Neural progenitor cell (in vitro differentiated cells): ENCODE results near the gene RGS14. TPM values are rescaled to one million over a fixed set of nuclear protein-coding genes. Genes with fewer than 3 reads are reported as not detected.
"Not testable (repeated sequence)": the region's sequence is repeated elsewhere in the genome, so short reads cannot be mapped to it uniquely, and the experiment has no call there.

Source experiments
- DNase-seq: peaks from one replicate; pipeline ENCODE4 v3.0.0-alpha.2; 2016; ENCODE audit warnings: low spot score
- H2AFZ ChIP-seq: fragments of 200-600 bp; sonication (generic); replicated peaks from 2 replicates; pipeline ENCODE4 v1.6.1; 2016; ENCODE audit warnings: antibody characterized with exemption
- H3F3A ChIP-seq: fragments of 200-600 bp; sonication (generic); 2 replicates; pipeline ENCODE4 v1.6.1; 2016; ENCODE audit warnings: antibody characterized with exemption, low read depth
- H3K27ac ChIP-seq: fragments of 200-600 bp; sonication (generic); 2 replicates; pipeline ENCODE4 v1.5.1; 2016; ENCODE audit warnings: mild to moderate bottlenecking
- H3K27me3 ChIP-seq: fragments of 200-600 bp; sonication (generic); 2 replicates; pipeline ENCODE4 v1.6.1; 2016; ENCODE audit warnings: mild to moderate bottlenecking, moderate library complexity
- H3K36me3 ChIP-seq: fragments of 200-600 bp; sonication (generic); 2 replicates; pipeline ENCODE4 v1.5.1; 2016
- H3K4me1 ChIP-seq: fragments of 200-600 bp; sonication (generic); 2 replicates; pipeline ENCODE4 v1.6.1; 2016; ENCODE audit warnings: mixed run types
- H3K4me2 ChIP-seq: fragments of 200-600 bp; sonication (generic); 2 replicates; pipeline ENCODE4 v1.6.1; 2016
- H3K4me3 ChIP-seq: fragments of 200-600 bp; sonication (generic); 2 replicates; pipeline ENCODE4 v1.5.1; 2016
- H3K79me2 ChIP-seq: fragments of 200-600 bp; sonication (generic); 2 replicates; pipeline ENCODE4 v1.6.1; 2016; ENCODE audit warnings: low read depth
- H3K9ac ChIP-seq: fragments of 200-600 bp; sonication (generic); 2 replicates; pipeline ENCODE4 v1.6.1; 2016
- H3K9me3 ChIP-seq: fragments of 200-600 bp; sonication (generic); 2 replicates; pipeline ENCODE4 v1.5.1; 2016; ENCODE audit warnings: low read depth
- H4K20me1 ChIP-seq: fragments of 200-600 bp; sonication (generic); 2 replicates; pipeline ENCODE4 v1.6.1; 2016; ENCODE audit warnings: low read depth
- H3K27ac Mint-ChIP-seq: 3 replicates; pipeline ENCODE4 v1.8.0; 2021; ENCODE audit warnings: mixed read lengths
- H3K27me3 Mint-ChIP-seq: 2 replicates; pipeline ENCODE4 v1.8.0; 2022; ENCODE audit warnings: low read depth, mild to moderate bottlenecking, inconsistent platforms, moderate library complexity, mixed read lengths; ENCODE audit not compliant: insufficient read depth
- H3K36me3 Mint-ChIP-seq: 3 replicates; pipeline ENCODE4 v1.8.0; 2021; ENCODE audit warnings: mixed read lengths
- H3K4me1 Mint-ChIP-seq: 3 replicates; pipeline ENCODE4 v1.8.0; 2021; ENCODE audit warnings: mixed read lengths
- H3K4me3 Mint-ChIP-seq: 3 replicates; pipeline ENCODE4 v1.8.0; 2021; ENCODE audit warnings: mild to moderate bottlenecking, moderate library complexity, mixed read lengths
- H3K9me3 Mint-ChIP-seq: 3 replicates; pipeline ENCODE4 v1.8.0; 2020; ENCODE audit warnings: mixed read lengths
- EZH2 ChIP-seq: fragments of 200-600 bp; sonication (generic); IDR thresholded peaks from 2 replicates; pipeline ENCODE4 v1.6.1; 2017; ENCODE audit warnings: antibody characterized with exemption, mild to moderate bottlenecking, moderate library complexity
- EZH2phosphoT487 ChIP-seq: fragments of 200-600 bp; sonication (generic); IDR thresholded peaks from 2 replicates; pipeline ENCODE4 v1.6.1; 2017; ENCODE audit warnings: antibody characterized with exemption
- total RNA-seq: library from RNA; depleted of rRNA; stranded (reverse); fragments of >200 nt; gene quantifications from 2 replicates; pipeline ENCODE4 v1.2.3, GENCODE V29; 2015; ENCODE audit warnings: low replicate concordance
- TF ChIP-seq, protein P1 (sequence below): fragments of 200-600 bp; sonication (generic); IDR thresholded peaks from 2 replicates; pipeline ENCODE4 v1.5.1; 2017; ENCODE audit warnings: antibody characterized with exemption, mild to moderate bottlenecking

Gene RGS14
- total RNA-seq, 1 donor from 2014 or later: 3.2 TPM

DNA sequence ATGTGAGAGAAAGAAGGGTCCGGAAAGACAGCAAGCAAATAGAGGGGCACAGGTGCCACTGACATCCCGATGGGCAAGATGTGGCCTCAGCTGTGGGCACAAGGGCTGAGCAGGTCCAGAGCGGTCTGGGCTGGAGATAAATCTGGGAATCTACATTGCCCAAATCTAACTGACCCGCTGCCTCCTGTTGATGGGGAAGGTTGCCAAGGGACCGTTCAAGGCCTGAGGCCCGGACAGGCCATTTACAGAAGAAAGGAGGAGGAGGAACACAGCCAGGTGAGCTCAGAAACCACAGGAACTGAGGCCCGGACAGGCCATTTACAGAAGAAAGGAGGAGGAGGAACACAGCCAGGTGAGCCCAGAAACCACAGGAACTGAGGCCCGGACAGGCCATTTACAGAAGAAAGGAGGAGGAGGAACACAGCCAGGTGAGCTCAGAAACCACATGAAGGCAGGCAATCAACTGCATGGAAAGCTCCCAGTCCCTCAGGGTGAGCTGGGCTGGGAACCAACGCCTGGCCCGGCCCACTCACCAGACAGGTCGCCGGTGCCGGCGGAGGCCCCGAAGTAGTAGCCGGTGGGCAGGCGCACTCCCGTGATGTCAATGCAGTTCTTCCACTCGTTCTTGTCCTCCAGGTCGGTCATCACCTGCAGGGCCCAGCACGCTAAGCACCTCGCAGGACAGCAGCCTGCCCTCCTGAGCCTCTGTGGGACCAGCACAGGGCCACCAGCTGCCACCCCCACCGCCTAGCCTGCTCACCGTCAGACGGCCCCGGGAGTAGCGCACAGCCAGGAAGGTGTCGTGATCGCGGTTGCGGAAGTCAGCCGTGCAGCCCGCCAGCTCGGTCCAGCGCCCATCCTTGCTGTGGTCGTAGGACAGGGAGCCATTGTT is 20.9 kb upstream of the RGS14 start:
- H3K4me3 ChIP-seq: no peak overlapping the region
- no peaks in the 10 kb centered on the region for H3F3A ChIP-seq
- H3K27me3 Mint-ChIP-seq: peaks cover 4% of the 10 kb centered on the region
- no peak overlapping the region for H2AFZ ChIP-seq
- TF ChIP-seq EZH2: no peak
- TF ChIP-seq EZH2phosphoT487: no peak
- TF ChIP-seq, protein P1, sequence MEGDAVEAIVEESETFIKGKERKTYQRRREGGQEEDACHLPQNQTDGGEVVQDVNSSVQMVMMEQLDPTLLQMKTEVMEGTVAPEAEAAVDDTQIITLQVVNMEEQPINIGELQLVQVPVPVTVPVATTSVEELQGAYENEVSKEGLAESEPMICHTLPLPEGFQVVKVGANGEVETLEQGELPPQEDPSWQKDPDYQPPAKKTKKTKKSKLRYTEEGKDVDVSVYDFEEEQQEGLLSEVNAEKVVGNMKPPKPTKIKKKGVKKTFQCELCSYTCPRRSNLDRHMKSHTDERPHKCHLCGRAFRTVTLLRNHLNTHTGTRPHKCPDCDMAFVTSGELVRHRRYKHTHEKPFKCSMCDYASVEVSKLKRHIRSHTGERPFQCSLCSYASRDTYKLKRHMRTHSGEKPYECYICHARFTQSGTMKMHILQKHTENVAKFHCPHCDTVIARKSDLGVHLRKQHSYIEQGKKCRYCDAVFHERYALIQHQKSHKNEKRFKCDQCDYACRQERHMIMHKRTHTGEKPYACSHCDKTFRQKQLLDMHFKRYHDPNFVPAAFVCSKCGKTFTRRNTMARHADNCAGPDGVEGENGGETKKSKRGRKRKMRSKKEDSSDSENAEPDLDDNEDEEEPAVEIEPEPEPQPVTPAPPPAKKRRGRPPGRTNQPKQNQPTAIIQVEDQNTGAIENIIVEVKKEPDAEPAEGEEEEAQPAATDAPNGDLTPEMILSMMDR: no peak
- H3K4me1 ChIP-seq: no peaks in the 10 kb centered on the region
- H3K27ac Mint-ChIP-seq: no peak overlapping the region
- H3K27ac ChIP-seq: no peak overlapping the region
- H3K4me3 Mint-ChIP-seq: peak overlapping the region; percentile 58
- H3K4me1 Mint-ChIP-seq: no peaks in the 10 kb centered on the region
- DNase-seq: no peak
- peaks cover 3% of the 10 kb centered on the region for H3K79me2 ChIP-seq
- no peaks in the 10 kb centered on the region for H3K9me3 ChIP-seq
- H3K9me3 Mint-ChIP-seq: no peaks in the 10 kb centered on the region
- no peak overlapping the region for H3K4me2 ChIP-seq
- H4K20me1 ChIP-seq: peaks cover 9% of the 10 kb centered on the region
- no peak overlapping the region for H3K9ac ChIP-seq
- H3K27me3 ChIP-seq: no peaks in the 10 kb centered on the region
- H3K36me3 Mint-ChIP-seq: peaks cover 16% of the 10 kb centered on the region
- H3K36me3 ChIP-seq: no peaks in the 10 kb centered on the region

- Histone ChIP-seq H3K36me3 (no peaks in the 10 kb centered on the region), H3K9me3 (no peaks in the 10 kb centered on the region), H3K4me1 (no peaks in the 10 kb centered on the region), H3K79me2 (peaks cover 19% of the 10 kb centered on the region), H2AFZ (no peak overlapping the region), H3K4me3 (no peak overlapping the region), H3K9ac (no peak overlapping the region), H3K27me3 (no peaks in the 10 kb centered on the region), H3K27ac (no peak overlapping the region), H3F3A (no peaks in the 10 kb centered on the region), H3K4me2 (no peak overlapping the region), H4K20me1 (peaks cover 14% of the 10 kb centered on the region)
- no peaks in the 10 kb centered on the region for H3K4me1 Mint-ChIP-seq
- peaks cover 16% of the 10 kb centered on the region for H3K36me3 Mint-ChIP-seq
- no peak for DNase-seq
- TF ChIP-seq, protein P1: no peak
- TF ChIP-seq EZH2phosphoT487 (no peak), EZH2 (no peak)
- H3K27me3 Mint-ChIP-seq: peaks cover 4% of the 10 kb centered on the region
- no peak overlapping the region for H3K27ac Mint-ChIP-seq
- no peak overlapping the region for H3K4me3 Mint-ChIP-seq
- no peaks in the 10 kb centered on the region for H3K9me3 Mint-ChIP-seq
Observed at GRCh38 chr5:177338251-177339106, 19.2 kb upstream of the RGS14 start.

DNA sequence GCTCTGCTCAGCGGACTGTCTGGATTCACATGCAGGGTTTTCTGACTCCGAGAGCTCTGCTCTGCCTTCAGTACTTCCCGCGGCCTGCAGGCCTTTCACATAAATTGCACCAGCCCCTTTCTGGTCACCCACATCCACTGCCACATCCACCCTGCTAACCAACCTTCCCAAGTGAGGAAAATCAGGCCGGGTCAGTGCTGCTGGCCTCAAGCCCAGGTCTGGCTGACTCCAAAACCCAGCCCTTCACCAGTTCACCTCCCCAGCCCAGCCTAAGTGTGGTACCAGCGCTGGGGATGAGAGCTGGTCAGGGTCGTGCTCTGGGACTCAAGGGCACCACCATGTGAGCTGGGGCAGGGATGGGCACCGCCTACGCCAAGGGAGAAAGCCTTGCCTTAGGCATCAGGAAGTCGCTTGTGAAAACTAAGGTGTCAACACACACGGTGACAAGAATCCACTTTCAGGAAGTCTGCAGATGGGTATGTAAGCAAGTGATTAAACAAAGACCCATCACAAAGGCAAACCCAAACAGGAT is 18.6 kb upstream of the RGS14 start:
- no peaks in the 10 kb centered on the region for H3K4me1 Mint-ChIP-seq
- no peak overlapping the region for H2AFZ ChIP-seq
- no peak overlapping the region for H3K9ac ChIP-seq
- H3K27me3 Mint-ChIP-seq: peaks cover 4% of the 10 kb centered on the region
- H3K9me3 ChIP-seq: no peaks in the 10 kb centered on the region
- H4K20me1 ChIP-seq: peaks cover 14% of the 10 kb centered on the region
- no peaks in the 10 kb centered on the region for H3K27me3 ChIP-seq
- H3K4me1 ChIP-seq: no peaks in the 10 kb centered on the region
- no peak overlapping the region for H3K4me2 ChIP-seq
- no peaks in the 10 kb centered on the region for H3K36me3 ChIP-seq
- H3K79me2 ChIP-seq: peaks cover 26% of the 10 kb centered on the region
- no peaks in the 10 kb centered on the region for H3K9me3 Mint-ChIP-seq
- H3K4me3 ChIP-seq: no peak overlapping the region
- no peak overlapping the region for H3K4me3 Mint-ChIP-seq
- no peak for TF ChIP-seq EZH2
- TF ChIP-seq, protein P1: no peak
- no peak for DNase-seq
- H3K27ac ChIP-seq: no peak overlapping the region
- H3K27ac Mint-ChIP-seq: no peak overlapping the region
- peaks cover 12% of the 10 kb centered on the region for H3K36me3 Mint-ChIP-seq
- H3F3A ChIP-seq: no peaks in the 10 kb centered on the region

DNA sequence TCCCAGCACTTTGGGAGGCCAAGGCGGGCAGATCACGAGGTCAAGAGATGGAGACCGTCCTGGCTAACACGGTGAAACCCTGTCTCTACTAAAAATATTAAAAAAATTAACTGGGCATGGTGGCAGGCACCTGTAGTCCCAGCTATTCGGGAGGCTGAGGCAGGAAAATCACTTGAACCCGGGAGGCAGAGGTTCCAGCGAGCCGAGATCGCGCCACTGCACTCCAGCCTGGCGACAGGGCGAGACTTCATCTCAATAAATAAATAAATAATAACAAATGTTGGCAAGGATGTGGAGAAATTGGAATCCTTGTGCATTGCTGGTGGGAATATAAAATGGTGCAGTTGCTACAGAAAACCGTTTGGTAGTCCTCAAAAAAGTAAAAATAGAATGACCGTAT is 14.7 kb upstream of the RGS14 start:
- H3K9me3 Mint-ChIP-seq, H2AFZ ChIP-seq, H3K4me1 Mint-ChIP-seq, H3K27ac ChIP-seq, H3K27me3 Mint-ChIP-seq, H3K9me3 ChIP-seq, H3K36me3 Mint-ChIP-seq, H3K4me3 ChIP-seq, H3K4me3 Mint-ChIP-seq, H3F3A ChIP-seq, H3K27me3 ChIP-seq, H3K4me1 ChIP-seq, H3K36me3 ChIP-seq, DNase-seq, H3K4me2 ChIP-seq, H3K27ac Mint-ChIP-seq, H3K9ac ChIP-seq: not testable (repeated sequence)
- Histone ChIP-seq H4K20me1 (peaks cover 22% of the 10 kb centered on the region), H3K79me2 (peaks cover 64% of the 10 kb centered on the region)
